MM.1S (cell line): ENCODE data around the gene TMEM17.

ENCODE experiments used
- DNase-seq: peaks from one replicate; pipeline ENCODE4 v3.0.0-alpha.2; 2015
- H2AFZ ChIP-seq: fragments of 300-600 bp; sonication (generic); 2 replicates; pipeline ENCODE4 v1.6.0; 2016; ENCODE audit warnings: antibody characterized with exemption, low read length
- H3F3A ChIP-seq: fragments of 300-600 bp; sonication (generic); 2 replicates; pipeline ENCODE4 v1.6.1; 2016; ENCODE audit warnings: mild to moderate bottlenecking, antibody characterized with exemption, low read length, moderate library complexity, mixed read lengths; ENCODE audit not compliant: insufficient read depth
- H3K27ac ChIP-seq: fragments of 300-600 bp; sonication (generic); 2 replicates; pipeline ENCODE4 v1.5.1; 2016; ENCODE audit warnings: mild to moderate bottlenecking, low read length
- H3K27me3 ChIP-seq: fragments of 300-600 bp; sonication (generic); replicated peaks from 2 replicates; pipeline ENCODE4 v1.6.0; 2016; ENCODE audit warnings: low read length; ENCODE audit not compliant: insufficient read depth
- H3K36me3 ChIP-seq: fragments of 300-600 bp; sonication (generic); replicated peaks from 2 replicates; pipeline ENCODE4 v1.6.1; 2016; ENCODE audit warnings: mild to moderate bottlenecking, low read length, mixed read lengths; ENCODE audit not compliant: insufficient read depth
- H3K4me1 ChIP-seq: fragments of 300-600 bp; sonication (generic); 2 replicates; pipeline ENCODE4 v1.6.1; 2016; ENCODE audit warnings: low read length, mixed read lengths
- H3K4me2 ChIP-seq: fragments of 300-600 bp; sonication (generic); 2 replicates; pipeline ENCODE4 v1.6.0; 2016; ENCODE audit warnings: low read depth, low read length
- H3K4me3 ChIP-seq: fragments of 300-600 bp; sonication (generic); 2 replicates; pipeline ENCODE4 v1.5.1; 2016; ENCODE audit warnings: low read length, mixed read lengths
- H3K79me2 ChIP-seq: fragments of 300-600 bp; sonication (generic); 2 replicates; pipeline ENCODE4 v1.6.1; 2016; ENCODE audit warnings: mixed run types, low read length, mixed read lengths
- H3K9ac ChIP-seq: fragments of 300-600 bp; sonication (generic); 2 replicates; pipeline ENCODE4 v1.6.1; 2016; ENCODE audit warnings: low read length, mixed read lengths
- H3K9me2 ChIP-seq: fragments of 300-600 bp; sonication (generic); replicated peaks from 2 replicates; pipeline ENCODE4 v1.6.1; 2016; ENCODE audit warnings: mild to moderate bottlenecking, low read length, mixed read lengths; ENCODE audit not compliant: insufficient read depth
- H3K9me3 ChIP-seq: fragments of 300-600 bp; sonication (generic); replicated peaks from 2 replicates; pipeline ENCODE4 v1.6.1; 2016; ENCODE audit warnings: mild to moderate bottlenecking, low read length, mixed read lengths; ENCODE audit not compliant: insufficient read depth
- H4K20me1 ChIP-seq: fragments of 300-600 bp; sonication (generic); 2 replicates; pipeline ENCODE4 v1.6.1; 2016; ENCODE audit warnings: mild to moderate bottlenecking, low read length, moderate library complexity, mixed read lengths; ENCODE audit not compliant: insufficient read depth
- CTCF ChIP-seq: fragments of 300-600 bp; sonication (generic); IDR thresholded peaks from 2 replicates; pipeline ENCODE4 v1.5.1; 2016; ENCODE audit warnings: antibody characterized with exemption, low read length, mixed read lengths
- EZH2 ChIP-seq: fragments of 300-600 bp; sonication (generic); optimal IDR thresholded peaks from 2 replicates; pipeline ENCODE3; 2017; ENCODE audit warnings: low read depth, mild to moderate bottlenecking, antibody characterized with exemption, low read length, mixed read lengths
- EZH2phosphoT487 ChIP-seq: fragments of 300-600 bp; sonication (generic); IDR thresholded peaks from 2 replicates; pipeline ENCODE4 v1.6.1; 2018; ENCODE audit warnings: antibody characterized with exemption, low read length

The TMEM17 gene

GRCh38 chr2:62498739-62499138, 7.3 kb downstream of the TMEM17 start:
- H3F3A ChIP-seq: no peaks in the 10 kb centered on the region
- no peaks in the 10 kb centered on the region for H3K4me1 ChIP-seq
- no peaks in the 10 kb centered on the region for H3K27me3 ChIP-seq
- H4K20me1 ChIP-seq: no peaks in the 10 kb centered on the region
- no peaks in the 10 kb centered on the region for H3K9me3 ChIP-seq
- H3K79me2 ChIP-seq: no peaks in the 10 kb centered on the region
- no peak overlapping the region for H3K4me3 ChIP-seq
- H3K9ac ChIP-seq: no peak overlapping the region
- TF ChIP-seq CTCF (no peak), EZH2phosphoT487 (no peak), EZH2 (no peak)
- H3K36me3 ChIP-seq: no peaks in the 10 kb centered on the region
- no peak for DNase-seq
- no peaks in the 10 kb centered on the region for H3K9me2 ChIP-seq
- H3K27ac ChIP-seq: no peak overlapping the region
- H3K4me2 ChIP-seq: no peak overlapping the region
- H2AFZ ChIP-seq: no peak overlapping the region

GRCh38 chr2:62495761-62496160, 10.2 kb downstream of the TMEM17 start:
- Histone ChIP-seq H3K36me3 (no peaks in the 10 kb centered on the region), H3K79me2 (no peaks in the 10 kb centered on the region), H3K27me3 (no peaks in the 10 kb centered on the region), H2AFZ (no peak overlapping the region), H3K27ac (no peak overlapping the region), H3K4me1 (no peaks in the 10 kb centered on the region), H3K9me2 (no peaks in the 10 kb centered on the region), H3K4me2 (no peak overlapping the region), H3K9ac (no peak overlapping the region), H3F3A (no peaks in the 10 kb centered on the region), H4K20me1 (no peaks in the 10 kb centered on the region), H3K9me3 (no peaks in the 10 kb centered on the region), H3K4me3 (no peak overlapping the region)
- DNase-seq: no peak
- TF ChIP-seq CTCF: no peak
- TF ChIP-seq EZH2phosphoT487: no peak
- no peak for TF ChIP-seq EZH2

DNA sequence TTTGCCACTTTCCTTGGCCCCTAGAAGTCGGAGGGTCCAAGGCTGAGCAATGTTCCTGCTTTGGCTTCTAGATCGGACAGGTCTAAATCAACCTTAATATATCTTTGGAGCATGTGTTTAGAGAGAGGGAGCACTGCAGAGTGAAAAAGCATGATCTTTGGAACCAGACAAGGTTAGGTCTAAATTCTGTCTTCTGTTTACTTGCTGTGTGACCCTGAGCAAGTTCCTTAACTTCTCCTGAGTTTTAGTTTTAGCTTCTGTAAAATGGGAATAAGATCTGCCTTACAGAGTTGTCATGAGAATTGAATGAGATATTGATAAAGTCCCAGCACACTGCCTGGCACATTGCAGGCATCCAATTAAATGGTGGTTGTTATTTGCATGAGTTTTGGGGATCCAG, 13.9 kb downstream of the TMEM17 start:
- no peak overlapping the region for H3K27ac ChIP-seq
- H2AFZ ChIP-seq: no peak overlapping the region
- no peaks in the 10 kb centered on the region for H3K27me3 ChIP-seq
- H4K20me1 ChIP-seq: no peaks in the 10 kb centered on the region
- no peak for DNase-seq
- no peak for TF ChIP-seq EZH2
- no peak for TF ChIP-seq CTCF
- TF ChIP-seq EZH2phosphoT487: no peak
- H3K9me2 ChIP-seq: no peaks in the 10 kb centered on the region
- no peak overlapping the region for H3K9ac ChIP-seq
- no peaks in the 10 kb centered on the region for H3K79me2 ChIP-seq
- H3K36me3 ChIP-seq: no peaks in the 10 kb centered on the region
- H3K4me3 ChIP-seq: no peak overlapping the region
- no peaks in the 10 kb centered on the region for H3K4me1 ChIP-seq
- no peak overlapping the region for H3K4me2 ChIP-seq
- H3F3A ChIP-seq: no peaks in the 10 kb centered on the region
- H3K9me3 ChIP-seq: no peaks in the 10 kb centered on the region

GRCh38 chr2:62489702-62490101, 16.3 kb downstream of the TMEM17 start:
- H2AFZ ChIP-seq: no peak overlapping the region
- H3K27me3 ChIP-seq: no peaks in the 10 kb centered on the region
- no peak overlapping the region for H3K27ac ChIP-seq
- H3F3A ChIP-seq: no peaks in the 10 kb centered on the region
- no peak for DNase-seq
- H4K20me1 ChIP-seq: no peaks in the 10 kb centered on the region
- H3K79me2 ChIP-seq: no peaks in the 10 kb centered on the region
- TF ChIP-seq CTCF: no peak
- TF ChIP-seq EZH2phosphoT487: no peak
- no peak for TF ChIP-seq EZH2
- H3K4me1 ChIP-seq: no peaks in the 10 kb centered on the region
- H3K9me3 ChIP-seq: no peaks in the 10 kb centered on the region
- H3K4me2 ChIP-seq: no peak overlapping the region
- no peaks in the 10 kb centered on the region for H3K36me3 ChIP-seq
- H3K9ac ChIP-seq: no peak overlapping the region
- H3K4me3 ChIP-seq: no peak overlapping the region
- no peaks in the 10 kb centered on the region for H3K9me2 ChIP-seq
